ENCODE results near the gene SDK1. TPM values are rescaled to one million over a fixed set of nuclear protein-coding genes. Genes with fewer than 3 reads are reported as not detected.

Gene SDK1
- total RNA-seq, 2 experiments from 2014 or later: 0.19 to 0.36 TPM

DNA sequence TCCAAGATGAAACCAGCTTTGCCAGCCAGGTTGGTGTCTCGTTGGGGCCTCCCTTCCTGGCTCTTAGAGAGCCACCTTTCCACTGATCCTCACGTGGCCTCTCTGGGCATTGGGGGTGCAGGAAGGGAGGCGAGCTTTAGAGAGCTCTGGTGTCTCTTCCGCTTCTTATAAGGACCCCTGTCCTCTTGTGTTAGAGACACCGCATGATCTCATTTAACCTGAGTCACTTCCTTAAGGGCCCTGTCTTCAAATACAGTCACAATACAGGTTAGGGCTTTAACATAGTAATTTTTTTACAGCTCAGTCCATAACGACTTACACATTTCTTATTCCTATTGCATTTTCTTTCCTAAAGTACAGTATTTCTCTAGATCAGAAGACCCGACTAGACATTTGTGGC, 535.8 kb downstream of the SDK1 start:
- no peaks in the 10 kb centered on the region for H4K20me1 ChIP-seq (ENCODE audit: insufficient read depth, low read length)
- H3K4me3 ChIP-seq (ENCODE audit: low read depth, low read length, poor library complexity, severe bottlenecking): no peak overlapping the region
- intact Hi-C loops (cut with micrococcal nuclease; ENCODE audit: unreplicated experiment): no loop called here
- no peaks in the 10 kb centered on the region for H3K4me1 ChIP-seq (ENCODE audit: insufficient read depth, low read length, poor library complexity, severe bottlenecking)
- DNase-seq (ENCODE audit: low spot score): no peak
- no peaks in the 10 kb centered on the region for H3K9me3 ChIP-seq (ENCODE audit: low read length)
- H2AFZ ChIP-seq (ENCODE audit: low read length): no peak overlapping the region
- ChIA-PET CTCF (ENCODE audit: unreplicated experiment) (no interaction called here), POLR2A (no interaction called here)
- H3K36me3 ChIP-seq (ENCODE audit: insufficient read depth, low read length): no peaks in the 10 kb centered on the region
- no peak overlapping the region for H3K4me2 ChIP-seq (ENCODE audit: low read length)
- H3K27ac ChIP-seq (ENCODE audit: low read depth, low read length, poor library complexity, severe bottlenecking): no peak overlapping the region
- TF ChIP-seq EZH2phosphoT487 (IDR thresholded peaks at IDR 0.05; ENCODE audit: borderline replicate concordance, low read depth, low read length): no peak
- TF ChIP-seq, protein P1, sequence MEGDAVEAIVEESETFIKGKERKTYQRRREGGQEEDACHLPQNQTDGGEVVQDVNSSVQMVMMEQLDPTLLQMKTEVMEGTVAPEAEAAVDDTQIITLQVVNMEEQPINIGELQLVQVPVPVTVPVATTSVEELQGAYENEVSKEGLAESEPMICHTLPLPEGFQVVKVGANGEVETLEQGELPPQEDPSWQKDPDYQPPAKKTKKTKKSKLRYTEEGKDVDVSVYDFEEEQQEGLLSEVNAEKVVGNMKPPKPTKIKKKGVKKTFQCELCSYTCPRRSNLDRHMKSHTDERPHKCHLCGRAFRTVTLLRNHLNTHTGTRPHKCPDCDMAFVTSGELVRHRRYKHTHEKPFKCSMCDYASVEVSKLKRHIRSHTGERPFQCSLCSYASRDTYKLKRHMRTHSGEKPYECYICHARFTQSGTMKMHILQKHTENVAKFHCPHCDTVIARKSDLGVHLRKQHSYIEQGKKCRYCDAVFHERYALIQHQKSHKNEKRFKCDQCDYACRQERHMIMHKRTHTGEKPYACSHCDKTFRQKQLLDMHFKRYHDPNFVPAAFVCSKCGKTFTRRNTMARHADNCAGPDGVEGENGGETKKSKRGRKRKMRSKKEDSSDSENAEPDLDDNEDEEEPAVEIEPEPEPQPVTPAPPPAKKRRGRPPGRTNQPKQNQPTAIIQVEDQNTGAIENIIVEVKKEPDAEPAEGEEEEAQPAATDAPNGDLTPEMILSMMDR (conservative IDR thresholded peaks at IDR 0.05; ENCODE audit: low read length): no peak
- BruUV-seq (replicated peaks): no TSS peak
- no peaks in the 10 kb centered on the region for H3K79me2 ChIP-seq (ENCODE audit: insufficient read depth, low read depth, low read length)
- no peaks in the 10 kb centered on the region for H3K9me2 ChIP-seq (ENCODE audit: insufficient read depth, low read length)

DNA sequence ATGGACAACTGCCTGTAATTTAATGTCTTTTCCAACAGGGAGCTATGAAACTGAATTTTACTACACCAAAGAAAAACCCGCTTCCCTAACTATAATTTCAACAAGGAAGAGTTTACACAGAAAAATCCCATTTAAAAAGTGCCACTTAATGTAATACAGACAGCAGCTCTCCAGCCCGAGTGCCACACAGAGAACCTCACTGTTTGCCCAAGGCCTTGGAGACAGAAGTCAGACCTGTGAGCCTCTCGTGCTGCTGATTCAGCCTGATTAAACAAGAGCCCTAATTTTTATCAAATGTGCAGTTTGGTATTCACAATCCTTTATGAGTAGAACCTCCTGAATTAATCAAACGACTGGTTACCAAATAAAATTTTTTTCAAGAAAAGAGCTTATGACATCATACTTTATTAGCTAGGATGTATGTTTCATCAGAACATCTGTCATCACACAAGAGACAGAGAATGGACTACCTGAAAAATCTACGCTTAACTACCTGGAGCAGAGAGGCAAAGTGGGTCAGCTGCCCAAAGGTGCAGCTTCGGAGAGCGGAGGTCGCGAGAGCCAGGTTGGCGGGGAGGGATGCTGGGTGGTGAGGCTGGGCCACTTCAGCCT, 543.6 kb downstream of the SDK1 start:
- Histone ChIP-seq H3K4me1 (ENCODE audit: insufficient read depth, low read length, poor library complexity, severe bottlenecking) (no peaks in the 10 kb centered on the region), H3K9me3 (ENCODE audit: low read length) (no peaks in the 10 kb centered on the region), H3K4me3 (ENCODE audit: low read depth, low read length, poor library complexity, severe bottlenecking) (no peak overlapping the region), H4K20me1 (ENCODE audit: insufficient read depth, low read length) (no peaks in the 10 kb centered on the region), H3K9me2 (ENCODE audit: insufficient read depth, low read length) (no peaks in the 10 kb centered on the region), H3K4me2 (ENCODE audit: low read length) (no peak overlapping the region), H3K27ac (ENCODE audit: low read depth, low read length, poor library complexity, severe bottlenecking) (no peak overlapping the region), H3K79me2 (ENCODE audit: insufficient read depth, low read depth, low read length) (no peaks in the 10 kb centered on the region), H3K36me3 (ENCODE audit: insufficient read depth, low read length) (no peaks in the 10 kb centered on the region), H2AFZ (ENCODE audit: low read length) (no peak overlapping the region)
- intact Hi-C loops (cut with micrococcal nuclease; ENCODE audit: unreplicated experiment): no loop called here
- ChIA-PET POLR2A (no interaction called here), CTCF (ENCODE audit: unreplicated experiment) (no interaction called here)
- DNase-seq (ENCODE audit: low spot score): no peak
- TF ChIP-seq EZH2phosphoT487 (IDR thresholded peaks at IDR 0.05; ENCODE audit: borderline replicate concordance, low read depth, low read length): no peak
- TF ChIP-seq, protein P1 (conservative IDR thresholded peaks at IDR 0.05; ENCODE audit: low read length): no peak
- BruUV-seq (replicated peaks): no TSS peak

DNA sequence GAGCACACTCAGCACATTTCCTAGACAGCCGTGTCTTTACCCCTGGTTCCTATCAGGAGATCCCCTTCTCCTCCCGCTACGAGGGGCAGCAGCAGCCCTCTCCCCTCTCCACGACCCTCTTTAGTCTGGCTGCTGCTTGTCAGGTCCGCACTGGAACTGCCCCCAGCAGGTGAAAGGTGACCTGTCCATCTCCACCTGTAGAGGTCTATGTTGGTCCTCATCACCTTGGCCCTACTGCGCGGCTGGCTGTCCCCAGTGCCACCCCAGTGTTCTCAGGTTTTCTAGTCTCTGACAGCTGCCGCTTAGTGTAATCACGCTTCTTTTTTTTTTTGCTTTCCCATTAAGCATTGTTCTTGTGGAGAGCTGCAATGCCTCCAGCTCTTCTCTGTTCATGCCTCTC, 545.7 kb downstream of the SDK1 start:
- ChIA-PET POLR2A (no interaction called here), CTCF (ENCODE audit: unreplicated experiment) (no interaction called here)
- Histone ChIP-seq H3K79me2 (ENCODE audit: insufficient read depth, low read depth, low read length) (no peaks in the 10 kb centered on the region), H3K36me3 (ENCODE audit: insufficient read depth, low read length) (no peaks in the 10 kb centered on the region), H3K27ac (ENCODE audit: low read depth, low read length, poor library complexity, severe bottlenecking) (no peak overlapping the region), H2AFZ (ENCODE audit: low read length) (no peak overlapping the region), H3K9me2 (ENCODE audit: insufficient read depth, low read length) (no peaks in the 10 kb centered on the region), H3K4me2 (ENCODE audit: low read length) (no peak overlapping the region), H3K9me3 (ENCODE audit: low read length) (no peaks in the 10 kb centered on the region), H4K20me1 (ENCODE audit: insufficient read depth, low read length) (no peaks in the 10 kb centered on the region), H3K4me1 (ENCODE audit: insufficient read depth, low read length, poor library complexity, severe bottlenecking) (no peaks in the 10 kb centered on the region), H3K4me3 (ENCODE audit: low read depth, low read length, poor library complexity, severe bottlenecking) (no peak overlapping the region)
- no peak for TF ChIP-seq EZH2phosphoT487 (IDR thresholded peaks at IDR 0.05; ENCODE audit: borderline replicate concordance, low read depth, low read length)
- TF ChIP-seq, protein P1 (conservative IDR thresholded peaks at IDR 0.05; ENCODE audit: low read length): no peak
- no TSS peak for BruUV-seq (replicated peaks)
- intact Hi-C loops (cut with micrococcal nuclease; ENCODE audit: unreplicated experiment): no loop called here
- no peak for DNase-seq (ENCODE audit: low spot score)

Measured in OCI-LY7 (cell line).